Adipocyte (in vitro differentiated cells): ENCODE measurements around the gene PLP2.
A peak's percentile ranks its signal among the peaks of the same experiment; 100 is the strongest.

Experiments used
- DNase-seq: peaks from one replicate; pipeline ENCODE4 v3.0.0-alpha.2; 2015; ENCODE audit warnings: low read depth
- H3K27me3 ChIP-seq: replicated peaks from 2 replicates; pipeline ENCODE4 v1.7.0; 2013; ENCODE audit warnings: mild to moderate bottlenecking, low read length, moderate library complexity; ENCODE audit not compliant: control insufficient read depth, insufficient read depth
- H3K36me3 ChIP-seq: 2 replicates; pipeline ENCODE4 v1.7.0; 2013; ENCODE audit warnings: low read length, mild to moderate bottlenecking, moderate library complexity; ENCODE audit not compliant: control insufficient read depth, insufficient read depth, severe bottlenecking
- H3K4me1 ChIP-seq: 2 replicates; pipeline ENCODE4 v1.7.0; 2013; ENCODE audit warnings: mild to moderate bottlenecking, low read length, moderate library complexity; ENCODE audit not compliant: control insufficient read depth, insufficient read depth
- H3K4me3 ChIP-seq: 2 replicates; pipeline ENCODE4 v1.7.0; 2013; ENCODE audit warnings: mild to moderate bottlenecking, low read length, moderate library complexity
- H3K9ac ChIP-seq: 2 replicates; pipeline ENCODE4 v1.7.0; 2013; ENCODE audit warnings: mild to moderate bottlenecking, low read length, moderate library complexity
- H3K9me3 ChIP-seq: 2 replicates; pipeline ENCODE4 v1.7.0; 2013; ENCODE audit warnings: mild to moderate bottlenecking, low read length, moderate library complexity; ENCODE audit not compliant: control insufficient read depth

Gene PLP2

GRCh38 chrX:49189606-49190005 is 17.9 kb downstream of the PLP2 start:
- Histone ChIP-seq H3K4me1 (peaks cover 8% of the 10 kb centered on the region), H3K9ac (peak overlapping the region; percentile 79), H3K36me3 (no peaks in the 10 kb centered on the region), H3K27me3 (no peaks in the 10 kb centered on the region), H3K9me3 (no peaks in the 10 kb centered on the region), H3K4me3 (peak overlapping the region; percentile 74)
- DNase-seq = no peak

- H3K4me3 ChIP-seq = peak overlapping the region; percentile 84
- H3K9me3 ChIP-seq = no peaks in the 10 kb centered on the region
- peaks cover 2% of the 10 kb centered on the region for H3K4me1 ChIP-seq
- peak overlapping the region; percentile 91 for H3K9ac ChIP-seq
- H3K27me3 ChIP-seq = no peaks in the 10 kb centered on the region
- no peaks in the 10 kb centered on the region for H3K36me3 ChIP-seq
- DNase-seq = peak; percentile 97
These were observed 19.3 kb downstream of the PLP2 start for GRCh38 chrX:49190821-49191573.

GRCh38 chrX:49191574-49192011 is 19.9 kb downstream of the PLP2 start:
- no peaks in the 10 kb centered on the region for H3K27me3 ChIP-seq
- no peaks in the 10 kb centered on the region for H3K9me3 ChIP-seq
- no peak for DNase-seq
- no peaks in the 10 kb centered on the region for H3K36me3 ChIP-seq
- peak overlapping the region; percentile 91 for H3K9ac ChIP-seq
- peak overlapping the region; percentile 84 for H3K4me3 ChIP-seq
- peaks cover 2% of the 10 kb centered on the region for H3K4me1 ChIP-seq

- Histone ChIP-seq H3K9me3 (no peaks in the 10 kb centered on the region), H3K27me3 (peaks cover 5% of the 10 kb centered on the region), H3K4me1 (peaks cover 2% of the 10 kb centered on the region), H3K4me3 (no peak overlapping the region), H3K9ac (no peak overlapping the region), H3K36me3 (no peaks in the 10 kb centered on the region)
- peak; percentile 52 for DNase-seq
These were observed 21.1 kb downstream of the PLP2 start for GRCh38 chrX:49192722-49193328.

GRCh38 chrX:49193542-49193964 is 21.9 kb downstream of the PLP2 start:
- no peaks in the 10 kb centered on the region for H3K9me3 ChIP-seq
- H3K4me1 ChIP-seq = peaks cover 2% of the 10 kb centered on the region
- H3K9ac ChIP-seq = no peak overlapping the region
- H3K36me3 ChIP-seq = no peaks in the 10 kb centered on the region
- H3K4me3 ChIP-seq = no peak overlapping the region
- peaks cover 13% of the 10 kb centered on the region for H3K27me3 ChIP-seq
- DNase-seq = no peak

- H3K27me3 ChIP-seq = peaks cover 17% of the 10 kb centered on the region
- H3K4me1 ChIP-seq = peaks cover 4% of the 10 kb centered on the region
- no peak for DNase-seq
- H3K4me3 ChIP-seq = no peak overlapping the region
- H3K9ac ChIP-seq = no peak overlapping the region
- H3K36me3 ChIP-seq = no peaks in the 10 kb centered on the region
- H3K9me3 ChIP-seq = no peaks in the 10 kb centered on the region
These were observed 25.9 kb downstream of the PLP2 start for GRCh38 chrX:49197543-49198087.

- no peak for DNase-seq
These were observed 27.0 kb downstream of the PLP2 start for GRCh38 chrX:49198540-49199314.

GRCh38 chrX:49199315-49199595 is 27.6 kb downstream of the PLP2 start:
- no peak for DNase-seq
- Histone ChIP-seq H3K36me3 (no peaks in the 10 kb centered on the region), H3K27me3 (peaks cover 27% of the 10 kb centered on the region), H3K4me1 (peaks cover 4% of the 10 kb centered on the region), H3K4me3 (no peak overlapping the region), H3K9ac (no peak overlapping the region), H3K9me3 (no peaks in the 10 kb centered on the region)

More at GRCh38 chrX:49198540-49199314, 27.0 kb downstream of the PLP2 start:
- H3K4me1 ChIP-seq = peaks cover 4% of the 10 kb centered on the region
- H3K9ac ChIP-seq = no peak overlapping the region
- H3K4me3 ChIP-seq = no peak overlapping the region
- H3K9me3 ChIP-seq = no peaks in the 10 kb centered on the region
- peaks cover 22% of the 10 kb centered on the region for H3K27me3 ChIP-seq
- no peaks in the 10 kb centered on the region for H3K36me3 ChIP-seq

- no peaks in the 10 kb centered on the region for H3K9me3 ChIP-seq
- H3K27me3 ChIP-seq = peaks cover 32% of the 10 kb centered on the region
- H3K9ac ChIP-seq = peak within 1 kb of the TSS; percentile 59
- DNase-seq = peak; percentile 87
- peak within 1 kb of the TSS; percentile 64 for H3K4me3 ChIP-seq
- no peaks in the 10 kb centered on the region for H3K36me3 ChIP-seq
- peaks cover 4% of the 10 kb centered on the region for H3K4me1 ChIP-seq
These were observed 28.4 kb downstream of the PLP2 start, which contains the start of gene SYP for GRCh38 chrX:49199906-49200771. SYP (minus strand) TSS chrX:49200193; CDS start chrX:49200186, 7 bp downstream.

- Histone ChIP-seq H3K4me3 (no peak overlapping the region), H3K4me1 (peaks cover 4% of the 10 kb centered on the region), H3K9me3 (no peaks in the 10 kb centered on the region), H3K27me3 (peaks cover 38% of the 10 kb centered on the region), H3K9ac (no peak overlapping the region), H3K36me3 (no peaks in the 10 kb centered on the region)
- no peak for DNase-seq
These were observed 30.3 kb downstream of the PLP2 start for GRCh38 chrX:49202022-49202421.
